HepG2 (cell line): ENCODE results near the gene ZNF467. TPM values are rescaled to one million over a fixed set of nuclear protein-coding genes. Genes with fewer than 3 reads are reported as not detected.

Source experiments
- ATAC-seq: fragments of 200-7000 bp; cut with Tn5 transposase; 3 replicates; pipeline ENCODE4 v1.9.1; 2020; ENCODE audit warnings: mild to moderate bottlenecking, moderate library complexity
- BruUV-seq: library from RNA; stranded (reverse); fragments of 400-500 nt; replicated peaks from 2 replicates; lab custom pipeline; 2021; lab: Mats Ljungman, UMichigan
- CTCF ChIA-PET: fragments of 300-600 bp; formaldehyde crosslinking; extraction: SDS; loops from one replicate; lab custom pipeline; 2021; ENCODE audit warnings: low total read pairs, inconsistent platforms, low intra/inter-chr PET ratio; lab: Yijun Ruan, JAX
- POLR2A ChIA-PET: fragments of 350-600 bp; sonication (Branson Sonifier 250); formaldehyde crosslinking; loops from one replicate; lab custom pipeline; 2020; ENCODE audit warnings: antibody characterized with exemption, inconsistent platforms; lab: Yijun Ruan, JAX
- DNase-seq: peaks from one replicate; pipeline ENCODE4 v3.0.0-alpha.2; 2015; ENCODE audit warnings: low spot score
- FAIRE-seq: peaks from 3 replicates; lab custom pipeline; 2011; peaks lifted over from hg19 to GRCh38; lab: Jason Lieb, UNC
- H2AFZ ChIP-seq: one replicate; pipeline ENCODE4 v1.6.1; 2011; ENCODE audit warnings: low read length, inconsistent platforms
- H3K27ac ChIP-seq: fragments of 300-600 bp; 3 replicates; pipeline ENCODE4 v1.8.0; 2011; ENCODE audit warnings: mixed run types, mild to moderate bottlenecking, mixed read lengths, low read length, inconsistent platforms; ENCODE audit not compliant: insufficient read depth; ENCODE audit errors: extremely low read length
- H3K27me3 ChIP-seq, 2 experiments: fragments of 200-600 bp in 1 of 2; 2 replicates in 1 of 2; 3 replicates in 1 of 2; pipeline versions ENCODE4 v1.6.0 to v1.8.0; 2011; ENCODE audit warnings: low read length in 2 of 2, mild to moderate bottlenecking in 2 of 2, moderate library complexity in 2 of 2, inconsistent platforms in 1 of 2; ENCODE audit not compliant: insufficient read depth in 2 of 2, control insufficient read depth in 1 of 2
- H3K36me3 ChIP-seq, 2 experiments: fragments of 200-600 bp in 1 of 2; replicated peaks in 1 of 2; 2 replicates in 1 of 2; 3 replicates in 1 of 2; pipeline versions ENCODE4 v1.5.1 to v1.8.0; 2011; ENCODE audit warnings: low read length in 2 of 2, inconsistent platforms in 1 of 2; ENCODE audit not compliant: insufficient read depth in 2 of 2, control insufficient read depth in 1 of 2
- H3K4me1 ChIP-seq: 2 replicates; pipeline ENCODE4 v1.5.1; 2012; ENCODE audit warnings: low read length, inconsistent platforms; ENCODE audit not compliant: insufficient read depth
- H3K4me2 ChIP-seq: 2 replicates; pipeline ENCODE4 v1.6.0; 2011; ENCODE audit warnings: low read depth, low read length, inconsistent platforms
- H3K4me3 ChIP-seq, 3 experiments: fragments of 200-600 bp in 1 of 3; sonication (generic), shearing (Covaris generic) in 1 of 3; replicated peaks in 1 of 3; 2 replicates each; pipeline ENCODE4 v1.5.1; 2011 to 2016; ENCODE audit warnings: low read length in 3 of 3, inconsistent platforms in 2 of 3, low read depth in 2 of 3, mild to moderate bottlenecking in 2 of 3, control low read depth in 1 of 3, mixed read lengths in 1 of 3; ENCODE audit not compliant: insufficient read depth in 1 of 3
- H3K79me2 ChIP-seq: one replicate; pipeline ENCODE4 v1.6.1; 2011; ENCODE audit warnings: low read length, inconsistent platforms; ENCODE audit not compliant: insufficient read depth
- H3K9ac ChIP-seq: 2 replicates; pipeline ENCODE4 v1.6.0; 2011; ENCODE audit warnings: mild to moderate bottlenecking, low read depth, low read length, inconsistent platforms; ENCODE audit not compliant: insufficient read depth
- H3K9me3 ChIP-seq: 2 replicates; pipeline ENCODE4 v1.5.1; 2012; ENCODE audit warnings: mild to moderate bottlenecking, low read length
- H4K20me1 ChIP-seq: 2 replicates; pipeline ENCODE4 v1.6.0; 2011; ENCODE audit warnings: inconsistent platforms, mild to moderate bottlenecking, low read length, moderate library complexity; ENCODE audit not compliant: insufficient read depth
- ATM ChIP-seq: fragments of 450-650 bp; IDR thresholded peaks from 2 replicates; pipeline ENCODE4 v1.7.1; 2017; ENCODE audit warnings: mild to moderate bottlenecking, borderline replicate concordance
- GABPB1 ChIP-seq: IDR thresholded peaks from 2 replicates; pipeline ENCODE4 v1.6.1; 2016; ENCODE audit warnings: mild to moderate bottlenecking, missing genetic modification reagents, moderate library complexity, missing compliant biosample characterization
- HDAC6 ChIP-seq: fragments of 200-600 bp; sonication (generic); IDR thresholded peaks from 2 replicates; pipeline ENCODE4 v1.7.0; 2017; ENCODE audit warnings: mild to moderate bottlenecking, antibody characterized with exemption, low read length, low read depth
- MBNL3 ChIP-seq: fragments of 250-450 bp; sonication (Bioruptor Pico); conservative IDR thresholded peaks from 2 replicates; pipeline ENCODE4 v1.8.0; 2022; ENCODE audit warnings: mild to moderate bottlenecking, inconsistent platforms
- NR2C2 ChIP-seq: sonication (generic); formaldehyde crosslinking; IDR thresholded peaks from 2 replicates; pipeline ENCODE4 v1.4.0; 2020; ENCODE audit warnings: missing genetic modification reagents, mild to moderate bottlenecking, moderate library complexity, borderline replicate concordance
- SMAD1 ChIP-seq: sonication (generic); formaldehyde crosslinking; IDR thresholded peaks from 2 replicates; pipeline ENCODE4 v1.4.0; 2020; ENCODE audit warnings: missing genetic modification reagents, low read depth, mild to moderate bottlenecking, borderline replicate concordance
- ZNF234 ChIP-seq: sonication (generic); formaldehyde crosslinking; conservative IDR thresholded peaks from 2 replicates; pipeline ENCODE4 v1.5.1; 2020; ENCODE audit warnings: mild to moderate bottlenecking, missing genetic modification reagents
- ZNF235 ChIP-seq: sonication (generic); formaldehyde crosslinking; IDR thresholded peaks from 2 replicates; pipeline ENCODE4 v1.8.1; 2023; ENCODE audit warnings: mild to moderate bottlenecking, missing genetic modification reagents, borderline replicate concordance
- ZNF7 ChIP-seq: IDR thresholded peaks from 2 replicates; pipeline ENCODE4 v1.6.1; 2016; ENCODE audit warnings: missing biosample characterization, missing genetic modification reagents
- ZNF737 ChIP-seq: sonication (generic); formaldehyde crosslinking; IDR thresholded peaks from 2 replicates; pipeline ENCODE4 v1.5.0; 2020; ENCODE audit warnings: missing genetic modification reagents, mild to moderate bottlenecking, borderline replicate concordance
- ZNF777 ChIP-seq: sonication (generic); formaldehyde crosslinking; IDR thresholded peaks from 2 replicates; pipeline ENCODE4 v1.4.0; 2020; ENCODE audit warnings: missing genetic modification reagents
- ZNF788 ChIP-seq: sonication (generic); formaldehyde crosslinking; IDR thresholded peaks from 2 replicates; pipeline ENCODE4 v1.5.0; 2020; ENCODE audit warnings: mild to moderate bottlenecking, missing genetic modification reagents, borderline replicate concordance
- WGBS: methylation state at CpG from one replicate; pipeline ENCODE4 v1.1.6; 2017; ENCODE audit warnings: low lambda C conversion rate; 5-methylcytosine and 5-hydroxymethylcytosine counted together
- in situ Hi-C: cut with HindIII; loops from 2 replicates; pipeline ENCODE4 v1.10.0; 2017; ENCODE audit warnings: low pct_unique_long_range_greater_than_20kb; ENCODE audit not compliant: extremely low pct_ligation_motif_present
- intact Hi-C: fragments of 100-400 bp; cut with micrococcal nuclease; formaldehyde crosslinking; loops from one replicate; pipeline ENCODE4 v1.10.0; 2022; ENCODE audit not compliant: unreplicated experiment
- polyA plus RNA-seq, 8 experiments: library from polyadenylated mRNA; depleted of rRNA in 3 of 8; stranded (reverse) in 7 of 8; unstranded in 1 of 8; fragments of >200 nt; fragmentation: Illumina TruSeq in 4 of 8; extraction: Trizol in 4 of 8; gene quantifications; 2 replicates each; pipeline versions ENCODE4 v1.2.1 to v1.2.3, GENCODE V29; 2011 to 2016; ENCODE audit warnings: low read depth in 4 of 8, missing spikeins in 1 of 8, mixed read lengths in 1 of 8; ENCODE audit not compliant: insufficient read depth in 1 of 8
- total RNA-seq, 5 experiments: library from RNA; depleted of rRNA; stranded (reverse); fragments of >200 nt; fragmentation: Illumina TruSeq; extraction: Trizol; gene quantifications; 2 replicates each; pipeline ENCODE4 v1.2.3, GENCODE V29; 2016; ENCODE audit warnings: low read depth in 1 of 5
- TF ChIP-seq, protein P1 (sequence below): IDR thresholded peaks from 2 replicates; pipeline ENCODE4 v1.6.1; 2018; ENCODE audit warnings: missing genetic modification reagents, mild to moderate bottlenecking, missing compliant biosample characterization
- TF ChIP-seq, protein P2 (sequence below): sonication (generic); formaldehyde crosslinking; IDR thresholded peaks from 2 replicates; pipeline ENCODE4 v1.5.0; 2020; ENCODE audit warnings: mild to moderate bottlenecking, low read depth, missing genetic modification reagents, borderline replicate concordance

Gene ZNF467
- total and polyA plus RNA-seq, 2 of the 13 experiments (the other 11 are each of a cell fraction or from before 2014, with no cell fraction given): 0.03 TPM; not detected in 1

DNA sequence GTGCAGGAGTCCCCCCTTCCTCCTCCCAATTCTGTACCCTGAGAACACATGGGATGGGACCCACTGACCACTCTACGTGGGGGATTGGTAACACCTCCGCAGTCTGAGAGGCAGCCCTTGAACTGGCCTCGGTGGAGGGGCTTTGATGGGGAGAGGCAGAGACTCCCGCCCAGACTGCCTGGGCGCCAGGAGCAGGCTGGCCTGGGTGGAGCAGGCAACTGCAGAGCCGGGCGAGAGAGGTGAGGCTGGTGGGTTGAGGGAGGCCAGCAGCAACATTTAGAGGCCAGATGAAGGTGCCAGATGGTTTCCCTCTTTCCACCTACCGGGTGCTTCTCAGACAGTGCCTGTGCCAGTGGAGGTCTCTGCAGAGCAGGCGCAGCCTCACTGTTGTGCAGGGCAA, 30.7 kb upstream of the ZNF467 start:
- FAIRE-seq (no peak), ATAC-seq (no peak)
- WGBS: 79% methylated on average over 9 of the region's 9 CpGs

DNA sequence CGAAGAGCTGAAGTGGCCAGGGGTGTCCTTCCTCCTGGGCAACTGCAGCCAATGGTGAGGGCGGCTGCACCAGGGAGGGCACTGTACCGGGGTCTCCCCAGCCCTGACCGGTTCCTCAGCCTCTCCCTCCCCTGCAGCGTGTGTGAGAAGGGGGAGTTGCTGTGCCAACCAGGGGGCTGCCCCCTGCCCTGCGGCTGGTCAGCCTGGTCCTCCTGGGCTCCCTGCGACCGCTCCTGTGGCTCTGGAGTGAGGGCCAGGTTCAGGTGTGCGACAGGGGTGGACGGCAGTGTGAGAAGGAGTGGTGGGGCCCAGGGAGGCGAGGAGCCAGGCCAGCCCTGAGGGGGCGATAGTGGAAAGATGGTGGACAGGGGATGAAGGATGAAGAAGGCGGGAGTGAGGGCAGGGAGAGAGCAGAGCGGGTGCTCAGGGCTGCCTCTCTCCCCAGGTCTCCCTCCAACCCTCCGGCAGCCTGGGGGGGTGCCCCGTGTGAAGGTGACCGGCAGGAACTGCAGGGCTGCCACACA, 30.2 kb upstream of the ZNF467 start:
- no peak for TF ChIP-seq ZNF234 (CRISPR knock-in tag)
- TF ChIP-seq ATM: no peak
- TF ChIP-seq SMAD1 (CRISPR knock-in tag): no peak
- TF ChIP-seq ZNF7 (CRISPR knock-in tag): no peak
- no peak for TF ChIP-seq ZNF777
- TF ChIP-seq ZNF737 (CRISPR knock-in tag): no peak
- TF ChIP-seq ZNF788 (CRISPR knock-in tag): no peak
- no peak for TF ChIP-seq NR2C2
- TF ChIP-seq HDAC6: no peak
- POLR2A ChIA-PET: no interaction called here
- Histone ChIP-seq H3K9ac (no peak overlapping the region), H3K27me3 (no peaks in the 10 kb centered on the region), H3K79me2 (no peaks in the 10 kb centered on the region), H3K27ac (no peak overlapping the region), H3K9me3 (no peaks in the 10 kb centered on the region), H2AFZ (no peak overlapping the region), H4K20me1 (no peaks in the 10 kb centered on the region), H3K4me2 (no peak overlapping the region), H3K4me1 (no peaks in the 10 kb centered on the region), H3K4me3 (no peak overlapping the region), H3K36me3 (no peaks in the 10 kb centered on the region)
- CTCF ChIA-PET: no interaction called here
- in situ Hi-C loops: no loop called here
- no peak for DNase-seq
- no peak for ATAC-seq
- intact Hi-C loops: no loop called here
- WGBS: 66% methylated on average over 10 of the region's 17 CpGs
- no TSS peak for BruUV-seq
- no peak for FAIRE-seq

More for the DNA sequence above, 30.7 kb upstream of the ZNF467 start:
- H3K4me1 ChIP-seq: no peaks in the 10 kb centered on the region
- no peak overlapping the region for H2AFZ ChIP-seq
- POLR2A ChIA-PET: no interaction called here
- no peak overlapping the region for H3K27ac ChIP-seq
- H3K36me3 ChIP-seq: no peaks in the 10 kb centered on the region
- TF ChIP-seq ZNF235 (CRISPR knock-in tag): no peak
- TF ChIP-seq, protein P1, sequence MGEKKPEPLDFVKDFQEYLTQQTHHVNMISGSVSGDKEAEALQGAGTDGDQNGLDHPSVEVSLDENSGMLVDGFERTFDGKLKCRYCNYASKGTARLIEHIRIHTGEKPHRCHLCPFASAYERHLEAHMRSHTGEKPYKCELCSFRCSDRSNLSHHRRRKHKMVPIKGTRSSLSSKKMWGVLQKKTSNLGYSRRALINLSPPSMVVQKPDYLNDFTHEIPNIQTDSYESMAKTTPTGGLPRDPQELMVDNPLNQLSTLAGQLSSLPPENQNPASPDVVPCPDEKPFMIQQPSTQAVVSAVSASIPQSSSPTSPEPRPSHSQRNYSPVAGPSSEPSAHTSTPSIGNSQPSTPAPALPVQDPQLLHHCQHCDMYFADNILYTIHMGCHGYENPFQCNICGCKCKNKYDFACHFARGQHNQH (CRISPR knock-in tag): no peak
- no peak for TF ChIP-seq GABPB1 (CRISPR knock-in tag)
- TF ChIP-seq, protein P2, sequence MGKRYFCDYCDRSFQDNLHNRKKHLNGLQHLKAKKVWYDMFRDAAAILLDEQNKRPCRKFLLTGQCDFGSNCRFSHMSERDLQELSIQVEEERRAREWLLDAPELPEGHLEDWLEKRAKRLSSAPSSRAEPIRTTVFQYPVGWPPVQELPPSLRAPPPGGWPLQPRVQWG: no peak
- TF ChIP-seq MBNL3: no peak
- H3K79me2 ChIP-seq: no peaks in the 10 kb centered on the region
- no peaks in the 10 kb centered on the region for H3K9me3 ChIP-seq
- intact Hi-C loops: no loop called here
- no peak for DNase-seq
- no peak overlapping the region for H3K4me2 ChIP-seq
- no peak overlapping the region for H3K9ac ChIP-seq
- CTCF ChIA-PET: no interaction called here
- BruUV-seq: no TSS peak
- no peak overlapping the region for H3K4me3 ChIP-seq
- in situ Hi-C loops: no loop called here
- no peaks in the 10 kb centered on the region for H4K20me1 ChIP-seq
- H3K27me3 ChIP-seq: no peaks in the 10 kb centered on the region
